CD4-positive, alpha-beta T cell treated with Interferon gamma for 1 hour (primary cell): Measurements from ENCODE around the gene RASGRF2.

Experiments used
- DNase-seq: peaks from one replicate; pipeline ENCODE4 v3.0.0-alpha.2; 2020

RASGRF2 gene

DNA sequence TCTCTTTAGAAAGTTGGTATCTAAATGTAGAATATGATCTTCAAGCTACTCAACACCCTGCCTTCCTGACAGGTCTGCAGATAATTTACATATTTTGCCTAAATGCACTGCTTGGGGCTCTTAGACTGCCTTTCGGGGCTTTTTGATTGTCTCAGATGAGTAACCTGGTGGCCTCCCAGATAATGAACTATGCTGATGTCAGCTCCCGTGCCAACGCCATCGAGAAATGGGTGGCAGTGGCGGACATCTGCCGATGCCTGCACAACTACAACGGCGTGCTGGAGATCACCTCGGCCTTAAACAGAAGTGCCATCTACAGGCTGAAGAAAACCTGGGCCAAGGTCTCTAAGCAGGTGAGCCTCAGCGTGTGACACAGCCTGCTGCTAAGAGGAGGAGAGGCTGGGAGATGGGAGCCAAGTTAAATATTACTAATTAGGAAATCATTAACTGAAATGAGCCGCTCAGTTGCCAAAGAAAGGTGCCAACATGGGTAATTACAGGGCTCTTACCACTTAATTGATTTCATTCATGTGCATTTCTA is 252.1 kb downstream of the RASGRF2 start:
- no peak for DNase-seq

DNA sequence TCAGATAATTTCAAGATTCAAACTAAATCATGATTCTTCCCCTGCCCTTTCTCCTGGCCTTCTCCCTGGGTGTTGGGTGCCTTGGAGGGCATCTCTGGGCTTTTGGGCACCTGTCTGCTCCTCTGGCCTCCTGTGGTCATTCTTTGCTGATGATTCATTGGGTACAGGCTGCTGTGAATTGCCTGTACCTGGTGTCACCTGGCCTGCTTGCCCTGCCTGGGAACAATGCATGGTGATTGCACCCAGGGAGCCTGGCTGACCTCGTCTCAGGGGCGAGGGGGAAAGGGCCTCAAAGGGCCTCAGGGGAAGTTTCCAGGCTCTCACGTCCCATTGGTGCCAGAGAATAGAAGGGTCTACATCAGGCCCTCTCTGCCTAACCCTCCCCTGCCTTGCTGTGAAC is 252.9 kb downstream of the RASGRF2 start:
- no peak for DNase-seq

DNA sequence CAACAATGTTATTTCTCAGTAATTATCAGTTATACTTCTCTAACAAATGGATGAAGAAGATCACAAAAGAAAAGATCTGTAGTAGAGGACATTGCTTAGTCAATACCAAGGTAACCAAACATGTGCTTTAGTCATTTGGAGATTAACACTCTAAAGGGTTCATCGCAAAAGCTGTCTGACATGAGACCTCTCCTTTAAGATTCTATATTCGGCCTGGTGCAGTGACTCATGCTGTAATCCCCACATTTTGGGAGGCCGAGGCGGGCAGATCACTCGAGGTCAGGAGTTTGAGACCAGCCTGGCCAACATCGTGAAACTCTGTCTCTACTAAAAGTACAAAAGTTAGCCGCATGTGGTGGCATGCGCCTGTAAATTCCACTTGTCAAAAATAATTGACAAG is 254.7 kb downstream of the RASGRF2 start:
- no peak for DNase-seq

DNA sequence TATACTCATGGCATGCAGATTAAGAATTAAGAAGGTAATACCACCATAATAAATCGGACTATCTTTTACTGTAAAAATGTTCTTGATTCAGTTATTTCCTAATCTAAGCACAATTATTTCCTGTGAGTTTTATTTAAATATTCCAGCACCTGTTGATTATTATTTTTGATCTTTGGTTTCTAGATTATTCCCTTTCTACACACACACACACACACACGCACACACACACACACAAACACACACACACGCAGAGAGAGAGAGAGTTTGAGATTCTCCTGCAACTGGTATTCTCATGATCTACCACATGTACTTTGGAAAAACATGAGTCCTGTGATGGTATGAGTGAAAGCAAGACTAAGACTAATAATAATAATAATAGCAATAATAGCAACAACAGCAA is 256.0 kb downstream of the RASGRF2 start:
- no peak for DNase-seq

GRCh38 chr5:81219389-81219788 is 259.2 kb downstream of the RASGRF2 start:
- DNase-seq = no peak

GRCh38 chr5:81222285-81222684 is 262.1 kb downstream of the RASGRF2 start:
- DNase-seq = no peak

GRCh38 chr5:81225463-81225862 is 265.3 kb downstream of the RASGRF2 start:
- DNase-seq = no peak

- DNase-seq = no peak
Measured at GRCh38 chr5:81226286-81226685, 266.1 kb downstream of the RASGRF2 start.

GRCh38 chr5:81226949-81227348 is 266.8 kb downstream of the RASGRF2 start:
- no peak for DNase-seq

DNA sequence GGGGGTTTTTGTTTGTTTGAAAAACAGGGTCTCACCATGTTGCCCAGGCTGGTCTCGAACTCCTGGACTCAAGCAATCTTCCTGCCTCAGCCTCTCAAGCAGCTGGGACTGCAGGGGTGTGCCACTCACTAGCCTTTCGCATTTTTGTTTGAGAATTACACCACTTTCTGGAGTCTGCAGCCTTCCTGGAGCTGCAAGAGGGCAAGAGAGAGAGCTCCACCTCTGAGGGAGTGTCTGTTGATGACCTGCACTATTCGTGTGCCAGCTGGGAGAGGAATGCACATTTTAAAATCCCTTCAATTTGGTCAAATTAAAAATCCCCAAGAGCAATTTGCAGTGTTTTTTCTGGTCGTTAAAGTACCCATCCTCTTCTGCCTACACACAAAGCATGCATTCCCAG is 267.9 kb downstream of the RASGRF2 start:
- no peak for DNase-seq

DNA sequence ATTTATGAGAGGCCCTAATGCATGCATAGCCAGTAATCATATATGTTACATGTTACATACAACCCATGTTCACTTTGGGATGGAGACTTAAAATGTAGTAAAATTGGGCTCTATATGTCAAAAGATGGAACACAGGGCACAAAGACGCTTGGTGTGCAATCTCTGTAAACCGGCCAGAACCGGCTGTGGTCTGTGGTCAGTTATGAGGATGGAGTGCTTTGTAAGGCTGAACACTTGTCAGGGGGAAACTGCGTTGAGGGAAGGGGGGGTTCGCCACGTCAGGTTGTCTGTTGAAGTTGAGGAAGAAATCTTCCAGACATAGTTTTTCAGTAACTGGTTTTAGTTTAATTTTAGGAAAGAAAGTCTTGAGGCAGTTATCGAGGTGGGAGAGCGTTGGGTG is 270.3 kb downstream of the RASGRF2 start:
- DNase-seq = no peak

- DNase-seq = no peak
Measured at GRCh38 chr5:81232464-81233079, 272.4 kb downstream of the RASGRF2 start.

DNA sequence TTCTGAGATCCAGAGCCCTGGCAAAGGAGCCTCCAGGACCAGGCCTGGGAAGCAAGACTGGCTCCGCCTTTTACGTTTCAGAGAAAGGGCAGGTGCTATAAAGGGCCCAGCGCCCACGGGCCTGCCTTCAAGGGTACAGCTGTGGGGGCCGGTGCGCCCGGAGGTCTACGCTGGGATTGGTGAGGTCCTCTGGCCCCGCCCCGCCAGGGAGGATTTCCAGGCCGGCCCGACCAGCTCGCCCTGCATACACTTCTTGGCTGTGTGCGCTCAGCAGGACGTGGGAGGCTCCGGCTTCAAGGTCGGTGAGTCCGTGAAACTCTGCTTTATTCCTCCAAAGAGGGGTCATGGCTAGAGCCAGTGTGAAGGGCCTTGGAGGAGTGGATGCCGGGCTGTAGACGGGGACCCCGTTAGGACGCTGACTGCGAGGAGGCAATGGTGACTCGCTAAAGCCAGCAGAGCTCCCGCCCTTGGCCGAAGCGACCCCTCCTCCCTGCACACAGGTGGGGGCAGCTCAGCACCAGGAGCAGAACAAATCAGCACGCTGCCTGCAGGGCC is 273.0 kb downstream of the RASGRF2 start, which contains the start of gene CKMT2:
Gene CKMT2, plus strand, starts transcription at position 243 of the 555 bp plus-strand sequence. CDS start 17,811 bp downstream, outside the sequence.
- no peak for DNase-seq

GRCh38 chr5:81234299-81234698 is 274.1 kb downstream of the RASGRF2 start:
- DNase-seq = no peak

- DNase-seq = no peak
Measured at GRCh38 chr5:81234801-81235200, 274.6 kb downstream of the RASGRF2 start.

DNA sequence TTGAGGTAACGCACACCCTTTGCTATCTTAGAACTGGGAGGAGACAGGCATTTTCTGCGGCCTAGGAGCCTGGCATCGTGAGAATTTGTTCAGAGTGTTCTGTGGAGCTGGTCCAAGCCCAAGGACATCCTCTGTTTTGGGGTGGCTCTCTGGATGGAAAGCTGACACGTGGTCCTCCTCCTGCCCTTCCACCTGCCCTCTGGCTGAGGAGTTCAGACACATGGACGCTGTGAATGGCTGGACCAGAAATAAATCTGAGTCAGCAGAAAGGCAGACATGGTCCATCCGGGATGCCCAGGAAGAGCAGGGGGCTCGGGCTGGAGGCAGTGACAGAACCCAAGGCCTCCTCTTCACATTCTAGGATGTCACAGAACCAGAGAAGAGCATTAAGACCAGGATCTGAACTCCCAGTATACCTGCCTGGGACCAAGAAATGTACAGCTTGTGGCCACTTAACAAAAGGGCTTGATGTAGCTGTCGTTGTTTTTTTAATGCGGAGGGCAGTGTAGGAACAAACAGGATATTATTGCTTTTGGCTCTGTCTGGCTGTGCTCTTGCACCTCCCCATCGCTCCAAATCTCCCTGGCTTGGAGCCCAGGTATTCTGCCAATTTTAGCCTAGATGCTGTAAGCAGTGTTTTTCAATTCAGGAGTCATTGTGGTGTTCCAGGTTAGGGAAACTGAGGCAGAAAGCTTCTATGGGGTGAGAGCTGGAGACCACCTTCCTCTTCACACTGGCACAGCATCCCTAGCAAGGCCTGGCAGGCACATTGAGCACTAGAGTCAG is 275.3 kb downstream of the RASGRF2 start:
- no peak for DNase-seq

- no peak for DNase-seq
Measured at GRCh38 chr5:81238460-81238859, 278.3 kb downstream of the RASGRF2 start.

DNA sequence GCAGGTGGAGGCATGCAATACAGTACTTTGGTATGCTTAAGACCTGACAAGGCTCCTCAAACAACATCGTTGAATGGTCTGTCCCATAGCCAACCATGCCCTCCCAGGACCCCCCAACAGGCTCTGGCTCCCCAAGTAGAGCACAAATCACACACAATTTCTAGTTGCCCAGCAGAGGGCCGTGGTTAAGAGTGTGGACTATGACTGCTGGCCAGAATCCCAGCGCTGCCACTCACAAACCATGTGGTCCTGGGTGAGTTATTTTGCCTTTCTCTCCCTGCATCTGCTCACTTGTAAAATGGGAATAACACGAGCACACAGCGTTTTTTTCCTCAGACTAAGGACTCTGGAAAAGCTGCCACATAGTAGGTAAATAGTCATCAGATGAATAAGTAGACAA is 279.4 kb downstream of the RASGRF2 start:
- DNase-seq = no peak

- no peak for DNase-seq
Measured at GRCh38 chr5:81241001-81241400, 280.8 kb downstream of the RASGRF2 start.

- DNase-seq = no peak
Measured at GRCh38 chr5:81241961-81242648, 281.9 kb downstream of the RASGRF2 start.

- DNase-seq = no peak
Measured at GRCh38 chr5:81242906-81243436, 282.8 kb downstream of the RASGRF2 start.

DNA sequence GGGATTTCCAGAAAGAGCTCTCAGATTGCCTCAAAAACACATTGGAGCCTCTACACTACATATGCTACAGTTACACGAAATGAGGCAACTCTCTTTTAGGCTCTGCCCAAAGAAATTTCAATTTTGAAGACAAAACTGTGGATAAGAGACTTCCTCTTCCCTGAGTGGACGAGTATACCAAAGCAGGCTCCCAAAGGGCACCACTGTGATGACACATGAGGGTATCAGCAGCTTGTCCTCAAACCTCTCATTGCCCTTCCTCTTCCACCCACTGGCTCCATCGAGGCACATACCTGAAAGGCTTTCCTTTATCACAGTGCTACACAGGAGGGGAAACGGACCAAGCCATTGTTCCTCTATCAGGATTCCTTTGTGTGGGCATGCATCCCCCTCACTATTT is 284.3 kb downstream of the RASGRF2 start:
- no peak for DNase-seq

GRCh38 chr5:81245871-81246235 is 285.7 kb downstream of the RASGRF2 start:
- no peak for DNase-seq
